GM12891 (cell line): ENCODE data around the gene ZNF837.

Experiments used
- POLR2A ChIP-seq: IDR thresholded peaks from 2 replicates; pipeline ENCODE4 v1.6.1; 2011; ENCODE audit warnings: low read depth, low read length, control low read depth
- POLR2AphosphoS5 ChIP-seq: IDR thresholded peaks from 2 replicates; pipeline ENCODE4 v1.6.1; 2011; ENCODE audit warnings: low read depth, low read length, control low read depth
- POU2F2 ChIP-seq: IDR thresholded peaks from 2 replicates; pipeline ENCODE4 v1.6.1; 2011; ENCODE audit warnings: low read depth, mild to moderate bottlenecking, control low read depth, low read length, moderate library complexity
- SPI1 ChIP-seq: IDR thresholded peaks from 2 replicates; pipeline ENCODE4 v1.6.1; 2011; ENCODE audit warnings: low read depth, low read length, control low read depth
- TAF1 ChIP-seq: IDR thresholded peaks from 2 replicates; pipeline ENCODE4 v1.6.1; 2011; ENCODE audit warnings: low read depth, low read length, control low read depth

DNA sequence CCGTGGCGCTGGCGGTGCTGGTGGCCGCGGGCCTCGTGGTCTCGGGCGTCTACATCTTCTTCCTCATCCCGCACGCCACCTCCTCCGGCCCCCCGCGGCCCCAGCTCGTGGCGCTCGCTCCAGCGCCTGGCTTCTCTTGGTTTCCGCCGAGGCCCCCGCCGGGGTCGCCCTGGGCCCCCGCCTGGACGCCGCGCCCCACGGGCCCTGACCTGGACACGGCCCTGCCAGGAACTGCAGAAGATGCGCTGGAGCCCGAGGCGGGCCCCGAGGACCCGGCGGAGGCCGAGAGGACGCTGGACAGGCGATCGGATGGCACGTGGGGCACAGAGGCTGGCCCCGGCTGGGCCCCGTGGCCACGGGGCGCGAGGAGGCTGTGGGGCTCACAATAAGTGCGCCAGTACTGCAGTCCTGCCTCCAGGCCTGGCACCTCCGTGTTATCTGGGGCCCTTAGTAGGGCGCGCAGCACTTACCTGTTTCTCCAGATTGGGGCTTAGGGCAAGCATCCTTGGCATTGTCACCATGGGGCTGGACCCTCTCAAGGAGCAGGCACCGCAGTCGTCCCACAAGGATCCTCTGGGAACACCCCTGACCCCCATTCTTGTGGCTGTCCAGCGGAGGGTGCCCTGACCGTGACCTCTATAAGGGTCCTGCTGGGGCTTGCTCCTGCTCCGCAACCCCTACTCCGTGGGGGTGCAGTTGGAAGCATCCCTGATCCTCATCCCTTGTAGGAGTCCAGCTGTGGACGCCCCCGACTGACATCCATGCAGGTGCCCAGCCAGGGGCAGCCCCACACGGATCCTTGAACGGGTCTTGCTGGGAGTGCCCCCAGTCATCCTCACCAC lies 16.1 kb upstream of the ZNF837 start:
- no peak for TF ChIP-seq POLR2AphosphoS5
- no peak; the same call in 1 of the 2 replicates for TF ChIP-seq POLR2A
- TF ChIP-seq TAF1 = no peak
- no peak for TF ChIP-seq SPI1
- TF ChIP-seq POU2F2 = no peak
